GM18909 (cell line): Measurements from ENCODE around the gene AMBP.

Source experiments
- ATAC-seq: cut with Tn5 transposase; IDR thresholded peaks from one replicate; pipeline ENCODE4 v1.9.1; 2021; ENCODE audit warnings: mild to moderate bottlenecking; ENCODE audit not compliant: unreplicated experiment, poor library complexity

AMBP gene

DNA sequence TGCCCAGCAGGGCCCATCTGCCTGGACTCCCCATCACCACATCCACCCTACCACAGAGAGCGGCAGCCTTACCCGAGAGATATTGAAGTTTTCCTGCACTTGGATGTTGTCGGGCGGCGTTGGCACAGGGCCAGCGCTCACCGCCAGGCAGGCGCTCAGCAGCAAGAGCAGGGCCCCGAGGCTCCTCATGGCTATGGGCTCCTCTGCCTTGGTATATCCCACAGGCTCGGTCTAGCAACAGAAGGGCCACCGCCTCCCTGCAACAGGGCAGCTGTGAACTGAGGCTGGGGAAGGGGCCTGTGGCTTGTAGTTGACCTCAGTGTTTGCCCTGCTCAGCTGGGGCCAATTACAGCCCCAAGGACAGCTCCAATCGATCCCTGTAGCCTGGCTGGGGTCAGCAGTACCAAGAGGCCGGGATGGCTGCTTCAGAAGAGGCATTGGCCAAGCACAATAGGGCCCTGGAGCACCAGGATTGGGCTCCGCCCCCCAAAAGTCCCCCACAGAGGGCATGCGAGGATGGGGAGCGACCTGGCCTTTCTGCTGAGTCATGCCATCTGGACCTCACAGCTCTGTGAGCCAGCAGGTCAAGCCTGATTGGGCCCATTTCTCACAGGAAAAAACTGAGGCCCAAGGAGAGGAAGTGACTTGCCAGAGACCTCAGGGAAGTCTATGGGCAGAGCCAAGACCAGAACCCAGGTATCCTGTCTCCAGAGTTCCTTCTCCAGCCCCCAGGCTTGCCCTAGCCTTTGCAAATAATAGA lies at the start of gene AMBP:
Gene AMBP, minus strand, starts transcription at position 280 of the 760 bp plus-strand sequence. Its CDS starts 91 bp downstream, at position 189.
- no peak for ATAC-seq

DNA sequence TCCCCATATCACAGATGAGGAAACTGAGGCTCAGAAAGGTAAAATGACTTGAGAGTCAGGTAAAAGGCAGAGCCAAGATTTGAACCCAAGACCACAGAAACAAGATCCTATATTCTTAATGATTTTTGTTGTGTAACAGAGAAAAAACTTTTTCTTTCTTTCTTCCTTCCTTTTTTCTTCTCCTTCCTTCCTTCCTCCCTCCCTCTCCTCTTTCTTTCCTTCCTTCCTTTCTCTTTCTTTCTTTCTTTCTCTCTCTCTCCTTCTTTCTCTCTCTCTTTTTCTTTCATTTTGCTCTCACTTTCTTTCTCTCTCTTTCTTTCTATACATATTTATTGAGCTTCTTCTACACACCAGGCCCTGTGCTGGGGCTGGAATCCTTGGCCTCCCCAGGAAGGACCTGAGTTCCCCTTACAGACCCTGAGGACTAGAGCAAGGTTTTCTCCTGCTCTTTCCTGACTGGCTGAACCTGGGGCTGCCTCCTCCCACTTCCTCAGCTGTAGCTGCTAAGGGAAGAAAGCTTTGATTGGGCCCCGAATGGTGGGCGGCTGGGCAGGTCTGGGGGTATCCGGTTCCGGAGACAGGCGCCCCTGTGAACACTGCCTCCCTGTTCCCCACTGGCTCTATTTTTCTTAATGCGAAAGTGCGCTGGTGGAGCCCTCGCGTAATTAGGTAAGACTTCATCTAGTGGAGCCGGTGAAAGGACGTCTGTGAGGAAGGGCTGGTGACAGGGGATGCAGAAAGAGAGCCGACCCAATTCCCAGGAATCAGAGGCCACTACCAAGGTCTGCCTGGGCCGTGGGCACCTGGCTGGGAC lies 48.4 kb upstream of the AMBP start:
- ATAC-seq = no peak

- ATAC-seq = no peak
Observed at GRCh38 chr9:114125476-114126013, 47.4 kb upstream of the AMBP start.

- no peak for ATAC-seq
Observed at GRCh38 chr9:114124666-114125475, 46.8 kb upstream of the AMBP start.

- ATAC-seq = no peak
Observed at GRCh38 chr9:114124138-114124537, 46.0 kb upstream of the AMBP start.

GRCh38 chr9:114123031-114123977 lies 45.2 kb upstream of the AMBP start:
- no peak for ATAC-seq

DNA sequence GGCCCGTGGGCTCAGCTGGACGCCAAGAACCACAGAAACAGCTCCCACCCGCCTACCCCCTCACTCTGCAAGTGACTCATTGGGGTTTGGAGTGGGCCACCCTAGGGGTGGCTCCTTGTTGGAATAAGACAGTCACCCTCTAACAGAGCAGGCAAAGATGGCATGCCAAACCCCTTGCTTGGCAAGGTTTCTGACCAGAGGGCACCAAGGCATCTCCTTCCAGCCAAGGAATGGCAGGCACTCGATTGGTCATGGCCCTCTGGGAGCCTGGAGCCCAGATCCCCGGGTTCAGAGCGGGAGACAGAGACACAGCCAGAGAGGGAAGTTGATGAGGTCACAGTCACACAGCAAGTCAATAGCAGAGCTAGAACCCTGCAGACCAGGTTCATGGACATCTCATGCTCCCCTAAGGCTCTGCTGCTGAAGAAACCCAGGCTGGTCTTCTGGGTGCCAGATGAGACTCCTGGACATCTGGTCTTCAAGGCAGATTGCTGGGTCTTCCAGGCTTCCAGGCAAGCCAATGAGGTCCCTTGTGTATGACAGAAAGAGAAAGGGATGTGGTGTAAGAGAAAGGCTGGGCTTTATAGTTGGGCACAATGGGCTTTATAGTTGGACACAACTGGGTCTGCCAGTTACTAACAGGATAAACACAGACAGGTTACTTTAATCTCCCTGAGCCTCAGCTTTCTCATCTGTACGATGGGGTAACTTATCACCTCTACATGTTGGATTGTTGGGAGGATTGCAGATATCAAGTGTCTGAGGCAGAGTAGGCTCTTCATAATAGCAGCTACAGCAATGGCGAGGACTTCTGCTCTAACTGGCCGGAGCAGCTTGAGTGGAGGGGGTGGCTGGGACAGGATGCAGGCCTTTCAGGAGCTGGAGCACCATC lies 44.3 kb upstream of the AMBP start:
- no peak for ATAC-seq

GRCh38 chr9:114121227-114122135 lies 43.4 kb upstream of the AMBP start:
- ATAC-seq = no peak

GRCh38 chr9:114120192-114121014 lies 42.3 kb upstream of the AMBP start:
- ATAC-seq = no peak

DNA sequence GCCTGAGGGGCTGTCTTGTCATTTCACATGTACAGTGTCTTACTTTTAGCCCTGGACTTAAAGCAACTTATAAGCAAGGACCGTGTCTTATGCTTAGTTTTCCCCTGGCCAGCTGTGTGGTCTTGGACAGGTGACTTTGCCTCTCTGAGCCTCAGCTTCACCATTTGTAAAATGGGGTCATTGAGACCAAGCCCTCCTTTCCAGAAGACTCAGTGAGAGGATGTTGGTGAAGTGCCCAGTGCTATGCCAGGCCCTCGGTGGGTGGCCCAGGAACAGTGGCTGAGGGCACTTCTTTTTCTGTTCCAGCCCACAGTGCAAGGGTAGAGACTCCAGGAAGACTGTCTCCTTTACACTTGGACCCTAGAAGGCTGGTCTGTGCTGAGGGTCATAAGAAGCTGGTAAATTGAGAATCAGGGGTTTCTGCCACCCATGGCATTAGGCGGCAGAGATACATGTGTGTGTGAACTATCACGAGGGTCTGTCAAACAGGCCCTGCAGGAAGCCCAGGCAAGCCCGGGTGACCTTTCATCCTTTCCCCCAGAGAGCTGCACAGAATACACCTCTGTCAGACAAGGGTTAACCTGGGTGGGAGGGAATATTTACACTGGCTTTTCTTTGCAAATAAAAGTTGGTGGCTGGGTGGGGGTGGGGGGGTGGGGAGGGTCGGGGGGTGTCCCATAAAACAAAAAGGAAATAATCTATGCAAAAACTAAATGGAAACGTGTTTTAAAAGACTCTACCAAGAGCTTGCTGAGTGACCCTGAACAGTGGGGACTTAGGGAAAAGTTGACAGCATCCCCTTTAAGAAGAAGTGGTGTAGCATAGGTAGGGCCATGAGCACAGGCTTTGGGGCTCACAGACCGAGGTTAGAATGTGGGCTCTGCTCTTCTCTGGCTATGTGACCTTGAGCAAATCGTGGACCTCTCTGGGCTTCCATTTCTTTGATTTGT lies 41.4 kb upstream of the AMBP start:
- ATAC-seq = no peak

DNA sequence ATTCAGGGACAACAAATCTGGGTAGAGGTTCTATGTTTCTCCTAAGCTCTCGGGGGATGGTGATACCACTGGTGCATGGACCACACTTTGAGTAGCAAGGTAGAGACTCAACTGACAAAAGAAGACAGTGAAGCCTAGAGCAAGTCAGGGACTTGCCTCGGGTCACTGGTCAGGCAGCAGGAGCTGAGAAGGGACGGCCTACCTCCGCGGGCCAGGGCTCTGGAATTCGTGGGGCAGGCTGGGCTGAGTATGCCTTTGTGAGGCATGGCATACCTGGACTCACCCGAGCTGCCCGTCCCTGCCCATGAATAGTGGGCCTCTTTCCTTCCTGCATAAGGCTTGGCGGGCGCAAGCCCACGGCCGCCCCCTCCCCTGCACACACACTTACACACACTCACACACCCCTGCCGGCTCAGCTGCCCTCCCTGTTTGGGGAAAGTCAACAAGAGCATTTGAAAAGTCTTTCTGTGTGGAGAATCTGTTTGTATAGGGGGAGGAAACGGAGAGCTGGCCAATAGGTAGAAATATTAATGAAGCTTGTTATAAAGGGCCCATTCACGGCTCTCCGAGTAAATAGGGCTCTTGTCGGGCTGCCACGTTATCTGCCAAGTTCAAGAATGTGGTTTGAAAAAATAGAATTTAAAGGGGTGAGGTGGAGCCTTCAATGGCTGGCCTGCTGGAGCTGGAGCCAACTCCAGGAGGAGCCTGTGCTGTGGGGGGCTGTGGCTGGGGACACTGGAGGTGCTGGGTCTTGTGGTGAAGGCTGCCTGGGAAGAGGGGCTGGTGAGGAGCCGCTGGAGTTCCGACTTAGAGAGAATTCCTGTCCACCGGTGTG lies 40.1 kb upstream of the AMBP start:
- ATAC-seq = no peak

DNA sequence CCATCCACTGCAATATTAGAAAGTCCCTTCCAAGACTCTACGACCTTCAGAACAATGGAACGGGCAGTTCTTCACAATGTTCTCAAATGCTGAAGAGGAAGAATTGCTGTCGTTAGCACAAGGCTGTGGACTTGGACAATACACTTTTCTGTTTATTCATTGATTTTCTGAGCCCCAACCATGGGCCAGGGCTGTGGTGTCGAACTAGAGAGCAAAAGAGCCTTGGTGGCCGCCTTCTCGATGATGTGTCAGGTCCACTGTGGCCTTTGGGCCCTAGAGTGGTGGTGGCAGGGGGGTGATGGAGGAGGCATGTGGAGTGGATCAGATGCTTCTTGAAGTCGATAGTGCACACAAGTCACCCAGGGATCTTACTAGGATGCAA lies 39.5 kb upstream of the AMBP start:
- no peak for ATAC-seq

DNA sequence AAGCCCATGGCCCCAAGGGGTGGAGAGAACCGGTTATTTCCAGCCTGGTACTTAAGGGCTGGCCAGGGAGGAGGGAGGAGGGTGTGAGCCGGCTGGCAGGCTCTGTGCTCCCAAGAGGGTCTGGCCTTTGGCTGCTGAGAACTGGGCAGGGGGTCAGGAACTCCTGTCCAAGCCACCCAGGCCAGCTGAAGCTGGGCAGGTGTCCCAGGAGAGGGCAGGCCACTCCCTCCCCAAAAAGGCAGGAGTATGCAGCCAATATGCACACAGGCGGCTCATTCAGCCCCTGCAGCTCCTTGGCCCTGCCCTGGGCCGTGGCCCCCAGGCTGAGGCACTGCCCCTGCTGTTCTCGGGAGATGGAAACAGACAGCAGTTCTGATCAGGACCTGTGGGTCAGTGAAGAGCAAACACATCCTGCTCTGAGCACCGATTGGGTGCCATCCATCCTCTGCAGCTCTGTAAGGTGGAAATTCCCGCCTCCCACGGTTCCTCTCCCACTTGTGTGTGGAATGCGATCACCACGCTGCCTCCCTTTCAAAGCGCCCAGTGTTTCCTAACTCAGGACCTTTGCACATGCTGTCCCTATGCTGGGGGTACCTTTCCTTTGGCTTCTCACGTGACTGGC lies 38.1 kb upstream of the AMBP start:
- no peak for ATAC-seq

GRCh38 chr9:114115654-114116125 lies 37.6 kb upstream of the AMBP start:
- ATAC-seq = no peak
